NCI-H2107 treated with DMSO at 0.1 percent for 48 hours (cell line): ENCODE measurements around the gene ALS2.
"Not testable (repeated sequence)": the region's sequence is repeated elsewhere in the genome, so short reads cannot be mapped to it uniquely, and the experiment has no call there.

Source experiments
- DNase-seq: peaks from one replicate; lab custom pipeline; 2025; ENCODE audit not compliant: unreplicated experiment; lab: John Stamatoyannopoulos, UW

The ALS2 gene

GRCh38 chr2:201678401-201678800, 102.3 kb downstream of the ALS2 start:
- DNase-seq: no peak

GRCh38 chr2:201675454-201675853, 105.3 kb downstream of the ALS2 start:
- no peak for DNase-seq

- no peak for DNase-seq
Measured at GRCh38 chr2:201674794-201675193, 105.9 kb downstream of the ALS2 start.

GRCh38 chr2:201674298-201674697, 106.4 kb downstream of the ALS2 start:
- no peak for DNase-seq

GRCh38 chr2:201673546-201673945, 107.2 kb downstream of the ALS2 start:
- DNase-seq: no peak

- DNase-seq: not testable (repeated sequence)
Measured at GRCh38 chr2:201671205-201671604, 109.5 kb downstream of the ALS2 start.

- no peak for DNase-seq
Measured at GRCh38 chr2:201669865-201670264, 110.9 kb downstream of the ALS2 start.

GRCh38 chr2:201668402-201668910, 112.3 kb downstream of the ALS2 start:
- no peak for DNase-seq

- no peak for DNase-seq
Measured at GRCh38 chr2:201664334-201664733, 116.4 kb downstream of the ALS2 start.

- DNase-seq: no peak
Measured at GRCh38 chr2:201661366-201661765, 119.4 kb downstream of the ALS2 start.

- DNase-seq: no peak
Measured at GRCh38 chr2:201660293-201660895, 120.3 kb downstream of the ALS2 start.

- DNase-seq: no peak
Measured at GRCh38 chr2:201656740-201657139, 124.0 kb downstream of the ALS2 start.

GRCh38 chr2:201656102-201656501, 124.6 kb downstream of the ALS2 start:
- DNase-seq: no peak

GRCh38 chr2:201654616-201655384, 125.9 kb downstream of the ALS2 start:
- DNase-seq: no peak

- no peak for DNase-seq
Measured at GRCh38 chr2:201653221-201653620, 127.5 kb downstream of the ALS2 start.
